GM18867 (cell line): Measurements from ENCODE around the gene EML6.

ENCODE experiments used
- ATAC-seq: cut with Tn5 transposase; IDR thresholded peaks from one replicate; pipeline ENCODE4 v1.9.1; 2021; ENCODE audit warnings: mild to moderate bottlenecking, moderate library complexity; ENCODE audit not compliant: unreplicated experiment

EML6 gene

DNA sequence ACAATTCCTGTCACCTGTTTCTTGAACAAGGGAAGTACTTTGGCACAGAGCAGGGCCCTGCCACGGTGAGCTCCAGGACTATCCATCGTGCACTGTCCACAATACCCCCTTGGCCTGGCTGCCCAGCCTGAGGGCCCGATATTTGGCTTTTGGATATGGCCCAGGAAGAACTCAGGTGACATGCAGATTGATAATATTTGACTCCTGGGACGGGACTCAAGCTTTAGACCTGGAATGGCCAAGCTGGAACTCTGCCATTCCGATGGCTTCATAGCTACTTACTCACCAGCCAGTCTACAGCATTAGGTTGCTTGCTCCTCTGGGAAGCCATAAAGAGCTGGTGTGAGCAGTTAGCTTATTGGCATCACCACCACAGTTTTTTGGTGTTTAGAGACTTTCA, 26.6 kb downstream of the EML6 start:
- no peak for ATAC-seq

GRCh38 chr2:54752439-54752838, 29.0 kb downstream of the EML6 start:
- no peak for ATAC-seq

- ATAC-seq, result peak; percentile 67
These were observed 32.3 kb downstream of the EML6 start for GRCh38 chr2:54755641-54756326.

DNA sequence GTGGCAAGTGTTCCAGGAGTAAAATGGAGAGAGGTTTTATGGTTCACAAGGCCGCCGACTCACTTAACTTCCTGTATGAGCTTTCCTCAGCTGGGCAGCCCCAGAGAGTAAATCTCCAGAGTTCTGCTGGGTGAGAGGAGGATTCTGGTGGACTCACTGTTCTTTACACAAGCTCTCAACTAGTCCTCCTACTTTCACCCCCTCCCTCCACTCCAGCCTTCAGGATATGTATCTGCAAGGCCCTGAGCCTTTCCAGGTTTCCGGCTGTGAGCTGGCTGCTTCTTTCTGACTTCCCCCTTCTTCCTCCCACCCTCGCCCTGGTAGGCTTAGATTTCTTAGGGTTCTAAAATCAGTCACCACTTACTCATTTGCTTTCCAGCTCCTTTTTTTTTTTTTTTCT, 34.0 kb downstream of the EML6 start:
- ATAC-seq, result no peak

GRCh38 chr2:54758951-54759350, 35.5 kb downstream of the EML6 start:
- ATAC-seq, result no peak

DNA sequence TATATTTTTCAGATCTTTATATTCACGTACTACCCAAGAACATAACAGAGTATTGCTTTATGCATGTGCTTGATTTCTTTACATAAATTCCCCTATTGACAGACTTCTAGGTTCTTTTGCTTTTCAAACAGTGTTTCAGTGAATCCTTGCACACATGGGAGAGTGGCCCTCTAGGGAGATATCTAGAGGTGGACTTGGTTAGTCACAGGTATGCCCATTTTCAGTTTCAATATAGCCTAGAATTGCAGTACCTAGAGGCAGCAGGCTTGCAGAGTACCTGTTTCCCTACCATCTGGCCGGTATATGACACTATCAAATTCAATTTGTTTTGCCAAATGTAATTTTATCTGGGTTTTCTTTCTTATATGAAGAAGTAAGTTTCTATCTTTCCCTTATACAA, 36.8 kb downstream of the EML6 start:
- ATAC-seq, result peak; percentile 39

DNA sequence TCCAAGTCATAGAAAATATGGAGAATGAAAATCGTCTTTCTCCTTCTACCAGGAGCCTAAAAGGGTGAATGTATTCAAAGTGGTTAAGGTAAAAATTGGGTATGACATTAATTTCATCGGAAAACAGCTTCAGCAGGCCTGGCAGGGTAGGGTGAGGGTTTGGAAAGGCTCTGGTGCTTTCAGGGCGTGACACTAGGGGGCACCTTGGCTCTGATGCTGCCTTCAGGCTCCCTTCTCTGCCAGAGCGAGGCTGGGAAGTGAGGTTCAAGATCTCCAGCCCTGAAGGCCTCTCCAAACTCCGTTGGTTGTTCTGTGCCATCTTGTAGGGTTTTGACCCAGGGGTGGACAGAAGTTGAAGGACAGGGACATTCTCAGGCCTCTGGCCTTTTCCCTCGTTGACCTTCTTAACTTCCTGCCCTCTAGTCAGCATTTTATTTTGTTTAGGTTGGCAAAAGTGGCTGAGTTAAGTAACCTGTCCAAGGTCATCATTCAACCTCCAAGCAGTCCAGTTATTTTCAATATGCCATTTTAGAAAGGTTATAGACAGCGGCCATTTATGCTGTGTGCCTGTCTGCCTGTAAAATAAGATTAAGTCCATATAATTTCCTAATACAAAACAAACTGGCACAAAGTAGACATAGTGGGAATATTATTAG, 40.3 kb downstream of the EML6 start:
- no peak for ATAC-seq

- ATAC-seq, result peak; percentile 66
These were observed 44.5 kb downstream of the EML6 start for GRCh38 chr2:54767921-54768320.

DNA sequence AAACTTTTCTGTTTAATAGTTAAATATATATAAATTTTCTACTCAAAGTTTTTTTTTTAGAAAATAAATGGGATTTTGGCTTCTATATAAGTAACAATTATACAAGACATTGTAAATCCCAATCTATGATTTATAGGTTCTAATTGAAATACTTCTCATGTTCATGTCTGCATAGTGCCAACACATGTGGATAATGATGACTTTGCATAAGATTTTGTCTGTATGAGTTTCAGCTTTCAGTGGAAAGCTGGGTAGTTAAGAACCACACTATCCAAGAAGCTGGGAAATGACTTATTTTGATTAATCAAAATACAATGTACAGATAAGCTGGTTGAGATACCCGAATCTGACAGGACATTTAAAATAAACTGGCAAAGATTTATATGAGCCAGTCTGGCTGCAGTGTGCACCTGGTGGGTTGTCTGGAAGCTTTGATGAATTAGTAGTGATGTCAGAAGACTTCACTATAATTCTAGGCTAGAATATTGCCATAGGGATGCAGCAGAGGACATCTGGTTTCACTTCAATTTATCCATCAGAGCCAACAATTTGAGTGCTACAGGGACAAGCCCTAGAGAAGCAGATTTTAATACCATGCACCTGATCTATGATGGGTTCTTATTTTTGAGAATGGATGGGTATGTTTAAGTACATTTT, 45.4 kb downstream of the EML6 start:
- ATAC-seq, result no peak

GRCh38 chr2:54770211-54770610, 46.7 kb downstream of the EML6 start:
- ATAC-seq, result no peak

DNA sequence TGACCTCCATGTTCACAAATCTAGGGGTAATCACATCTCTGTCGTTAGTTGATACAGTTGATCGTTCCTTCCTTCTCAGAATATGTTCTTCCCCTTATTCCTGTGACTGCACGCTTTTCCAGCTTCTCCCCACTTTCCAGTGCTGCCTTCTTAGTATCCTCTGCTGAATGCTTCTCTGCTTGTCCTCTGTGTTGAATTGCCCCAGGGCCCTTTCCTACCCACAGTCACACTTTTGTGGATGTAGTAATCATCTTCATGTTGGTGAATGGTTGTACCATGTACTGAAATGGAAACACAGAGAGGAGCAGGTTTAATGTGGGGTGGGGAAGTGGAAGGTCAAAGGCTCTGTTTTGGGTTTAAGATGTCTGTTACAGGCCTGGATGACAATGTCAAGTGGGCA, 47.2 kb downstream of the EML6 start:
- no peak for ATAC-seq

GRCh38 chr2:54771166-54771885, 47.9 kb downstream of the EML6 start:
- ATAC-seq, result no peak

GRCh38 chr2:54772110-54772509, 48.6 kb downstream of the EML6 start:
- no peak for ATAC-seq

GRCh38 chr2:54772531-54772930, 49.1 kb downstream of the EML6 start:
- ATAC-seq, result no peak

DNA sequence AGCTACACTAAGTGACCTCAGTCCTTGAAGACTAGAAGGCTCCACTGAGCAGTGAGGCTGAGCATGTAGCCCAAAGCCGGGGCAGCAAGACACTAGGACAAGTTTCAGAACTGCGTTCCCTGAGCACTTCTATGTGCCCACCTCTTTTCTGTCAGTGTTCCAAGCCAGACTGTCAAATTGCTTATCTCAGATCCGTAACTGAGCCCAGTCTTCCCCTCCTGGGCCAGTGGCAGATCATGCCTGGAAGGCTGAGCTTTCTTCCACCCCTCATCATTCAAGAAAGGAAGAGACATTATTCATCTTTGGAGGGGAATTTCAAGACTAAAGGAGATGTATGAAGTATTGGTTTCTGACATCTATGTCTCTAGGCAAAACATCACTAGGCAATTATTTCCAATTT, 49.8 kb downstream of the EML6 start:
- ATAC-seq, result no peak

- no peak for ATAC-seq
These were observed 50.4 kb downstream of the EML6 start for GRCh38 chr2:54773838-54774237.

DNA sequence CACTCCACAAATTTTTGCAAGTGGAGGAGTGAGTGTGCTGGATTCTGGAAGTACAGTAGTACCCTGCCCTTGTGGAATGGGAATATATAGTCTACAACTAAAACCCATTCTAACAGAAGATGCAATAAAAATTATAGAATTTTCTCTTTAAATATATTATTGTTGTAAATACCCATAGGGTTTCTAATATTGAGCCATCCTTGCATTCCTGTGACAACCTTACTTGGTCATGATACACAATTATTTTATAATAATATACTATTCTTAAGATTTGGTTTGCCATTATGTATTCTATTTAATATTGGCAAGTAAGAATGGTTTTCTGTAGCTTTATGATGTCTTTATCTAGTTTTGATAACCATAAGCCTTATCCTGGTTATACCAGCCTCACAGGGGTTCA, 52.2 kb downstream of the EML6 start:
- ATAC-seq, result no peak

- ATAC-seq, result no peak
These were observed 53.0 kb downstream of the EML6 start for GRCh38 chr2:54776494-54776893.

DNA sequence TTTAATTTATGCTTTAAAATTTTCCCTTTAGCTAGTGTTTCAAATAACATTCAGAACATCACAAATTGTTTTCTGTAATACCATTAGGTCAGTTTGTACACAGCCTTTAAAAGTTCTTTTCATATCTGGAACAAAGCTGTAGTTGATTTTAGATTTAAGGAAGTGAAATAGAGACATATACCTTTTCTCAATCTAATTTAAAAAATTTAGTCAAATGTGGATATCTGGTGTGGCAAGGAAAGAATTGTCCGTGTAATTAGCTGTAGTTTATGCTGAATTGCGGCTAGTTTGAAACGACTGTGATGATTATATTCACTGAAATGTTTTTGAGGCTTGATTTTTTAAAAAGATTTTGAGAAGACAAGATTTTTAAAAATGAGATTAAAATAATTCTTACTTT, 59.9 kb downstream of the EML6 start:
- ATAC-seq, result no peak

- no peak for ATAC-seq
These were observed 63.8 kb downstream of the EML6 start for GRCh38 chr2:54787270-54787669.

DNA sequence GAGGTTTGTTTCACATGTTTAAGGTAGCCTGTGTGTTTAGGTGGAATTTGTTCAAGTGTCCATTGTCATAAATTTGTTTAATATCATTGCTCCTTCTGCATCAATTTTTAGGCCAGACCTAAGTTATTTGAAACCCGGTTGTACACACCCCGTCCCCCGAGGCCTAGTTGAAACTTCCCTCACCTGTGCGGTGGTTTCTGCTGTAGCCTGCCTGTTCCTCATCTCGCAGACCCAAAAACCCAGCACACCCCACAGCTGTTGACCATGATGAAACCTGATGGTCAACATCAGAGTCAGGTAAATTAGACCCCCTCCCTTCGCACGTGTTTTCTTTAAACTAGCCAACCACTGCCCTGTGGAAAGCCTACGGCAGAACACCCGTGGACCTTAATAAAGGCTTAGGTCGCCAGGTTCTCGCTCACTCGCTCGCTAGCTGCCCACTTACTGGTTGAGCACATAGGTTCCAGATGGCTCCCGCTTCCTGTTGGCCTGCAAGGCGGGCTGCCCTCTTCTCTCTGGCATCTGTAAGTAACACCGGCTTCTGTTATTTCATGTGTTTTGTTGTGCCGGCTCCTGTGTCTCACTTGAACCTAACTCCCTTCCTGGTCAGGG, 64.4 kb downstream of the EML6 start:
- no peak for ATAC-seq
